K562 (cell line): ENCODE results near the gene VSIG10.

Source experiments
- POLR2A ChIP-seq: fragments of 450-650 bp; conservative IDR thresholded peaks from 2 replicates; pipeline ENCODE4 v1.6.1; 2016
- SIRT6 ChIP-seq: IDR thresholded peaks from one replicate; pipeline ENCODE4 v1.6.1; 2012; ENCODE audit warnings: low read depth, mild to moderate bottlenecking, control low read depth, inconsistent platforms, low read length, moderate library complexity
- TF ChIP-seq, protein P1 (sequence below), 3 experiments: IDR thresholded peaks in 2 of 3; conservative IDR thresholded peaks in 1 of 3; 2 replicates each; pipeline ENCODE4 v1.5.1; 2011 to 2012; ENCODE audit warnings: low read length in 3 of 3, mild to moderate bottlenecking in 3 of 3, control low read depth in 2 of 3, improper control_type of control experiment in 1 of 3, inconsistent platforms in 1 of 3, low read depth in 1 of 3, mixed read lengths in 1 of 3, moderate library complexity in 1 of 3; ENCODE audit not compliant: insufficient read depth in 2 of 3

DNA sequence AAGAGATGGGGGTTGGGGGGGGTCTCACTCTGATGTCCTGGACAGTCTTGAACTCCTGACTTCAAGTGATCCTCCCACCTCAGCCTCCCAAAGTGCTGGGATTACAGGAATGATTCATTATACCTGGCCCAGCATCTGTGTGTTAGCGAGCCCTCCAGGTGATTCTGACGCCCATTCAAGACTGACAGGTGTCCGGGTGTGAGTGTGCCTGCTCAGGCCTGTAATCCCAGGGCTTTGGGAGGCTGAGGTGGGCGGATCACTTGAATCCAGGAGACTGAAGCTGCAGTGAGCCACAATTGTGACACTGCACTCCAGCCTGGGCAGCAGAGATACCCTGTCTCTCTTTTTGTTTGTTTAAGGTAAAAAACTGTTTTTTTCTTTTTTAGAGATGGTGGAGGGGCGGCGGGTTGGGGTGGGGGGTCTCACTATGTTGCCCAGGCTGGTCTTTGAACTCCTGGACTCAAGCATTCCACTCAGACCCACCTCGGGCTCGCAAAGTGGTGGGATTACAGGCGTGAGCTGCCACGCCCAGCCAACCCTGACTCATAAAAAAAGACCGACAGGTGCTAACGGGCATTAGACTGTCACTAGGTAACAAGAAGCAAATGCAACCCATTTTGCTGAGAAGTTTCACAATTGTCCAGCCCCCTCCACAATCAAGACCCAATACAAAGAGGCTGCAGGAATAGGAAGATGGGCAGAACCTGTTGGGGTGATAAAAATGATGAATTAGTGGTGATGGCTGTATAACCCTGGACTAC is 4.7 kb downstream of the VSIG10 start:
- TF ChIP-seq POLR2A (no peak), SIRT6 (no peak)
- TF ChIP-seq, protein P1, sequence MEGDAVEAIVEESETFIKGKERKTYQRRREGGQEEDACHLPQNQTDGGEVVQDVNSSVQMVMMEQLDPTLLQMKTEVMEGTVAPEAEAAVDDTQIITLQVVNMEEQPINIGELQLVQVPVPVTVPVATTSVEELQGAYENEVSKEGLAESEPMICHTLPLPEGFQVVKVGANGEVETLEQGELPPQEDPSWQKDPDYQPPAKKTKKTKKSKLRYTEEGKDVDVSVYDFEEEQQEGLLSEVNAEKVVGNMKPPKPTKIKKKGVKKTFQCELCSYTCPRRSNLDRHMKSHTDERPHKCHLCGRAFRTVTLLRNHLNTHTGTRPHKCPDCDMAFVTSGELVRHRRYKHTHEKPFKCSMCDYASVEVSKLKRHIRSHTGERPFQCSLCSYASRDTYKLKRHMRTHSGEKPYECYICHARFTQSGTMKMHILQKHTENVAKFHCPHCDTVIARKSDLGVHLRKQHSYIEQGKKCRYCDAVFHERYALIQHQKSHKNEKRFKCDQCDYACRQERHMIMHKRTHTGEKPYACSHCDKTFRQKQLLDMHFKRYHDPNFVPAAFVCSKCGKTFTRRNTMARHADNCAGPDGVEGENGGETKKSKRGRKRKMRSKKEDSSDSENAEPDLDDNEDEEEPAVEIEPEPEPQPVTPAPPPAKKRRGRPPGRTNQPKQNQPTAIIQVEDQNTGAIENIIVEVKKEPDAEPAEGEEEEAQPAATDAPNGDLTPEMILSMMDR (IDR thresholded peaks at IDR 0.05 in 2 of 3, conservative IDR thresholded peaks at IDR 0.05 in 1 of 3; ENCODE audit: insufficient read depth in 2 of 3, low read depth in 1 of 3, low read length in 3 of 3), result no peak
